OCI-LY7 (cell line): ENCODE data around the gene PNMA8B. TPM values are rescaled to one million over a fixed set of nuclear protein-coding genes. Genes with fewer than 3 reads are reported as not detected.
"Not testable (repeated sequence)": the region's sequence is repeated elsewhere in the genome, so short reads cannot be mapped to it uniquely, and the experiment has no call there.

Experiments used
- BruUV-seq: library from RNA; stranded (reverse); fragments of 400-500 nt; replicated peaks from 2 replicates; lab custom pipeline; 2021; lab: Mats Ljungman, UMichigan
- CTCF ChIA-PET: fragments of 300-600 bp; sonication (Branson Sonifier 250); formaldehyde crosslinking; loops from one replicate; lab custom pipeline; 2022; ENCODE audit warnings: antibody characterized with exemption; ENCODE audit not compliant: unreplicated experiment; lab: Charles Lee
- POLR2A ChIA-PET: fragments of 300-600 bp; sonication (Branson Sonifier 250); formaldehyde crosslinking; loops from one replicate; lab custom pipeline; 2022; ENCODE audit warnings: antibody characterized with exemption; lab: Charles Lee
- DNase-seq: peaks from one replicate; pipeline ENCODE4 v3.0.0-alpha.2; 2015; ENCODE audit warnings: low spot score
- H2AFZ ChIP-seq: fragments of 200-600 bp; sonication (generic), shearing (Covaris generic); 2 replicates; pipeline ENCODE4 v1.6.1; 2014; ENCODE audit warnings: mild to moderate bottlenecking, antibody characterized with exemption, low read length, moderate library complexity
- H3K27ac ChIP-seq: fragments of 200-600 bp; sonication (generic); 2 replicates; pipeline ENCODE4 v1.5.1; 2014; ENCODE audit warnings: mixed run types, low read depth, mild to moderate bottlenecking, moderate library complexity, low read length, inconsistent platforms; ENCODE audit not compliant: poor library complexity, severe bottlenecking
- H3K36me3 ChIP-seq: fragments of 200-600 bp; sonication (generic); 2 replicates; pipeline ENCODE4 v1.6.1; 2014; ENCODE audit warnings: mild to moderate bottlenecking, antibody characterized with exemption, low read length, moderate library complexity, mixed read lengths; ENCODE audit not compliant: insufficient read depth
- H3K4me1 ChIP-seq: fragments of 200-600 bp; sonication (generic); 2 replicates; pipeline ENCODE4 v1.5.1; 2014; ENCODE audit warnings: mild to moderate bottlenecking, low read length; ENCODE audit not compliant: insufficient read depth, poor library complexity, severe bottlenecking
- H3K4me2 ChIP-seq: fragments of 200-600 bp; sonication (generic); 2 replicates; pipeline ENCODE4 v1.6.1; 2014; ENCODE audit warnings: mild to moderate bottlenecking, low read length
- H3K4me3 ChIP-seq: fragments of 200-600 bp; sonication (generic); 2 replicates; pipeline ENCODE4 v1.5.1; 2014; ENCODE audit warnings: mild to moderate bottlenecking, low read depth, low read length; ENCODE audit not compliant: poor library complexity, severe bottlenecking
- H3K79me2 ChIP-seq: fragments of 200-600 bp; sonication (generic); 2 replicates; pipeline ENCODE4 v1.6.1; 2016; ENCODE audit warnings: low read depth, mild to moderate bottlenecking, low read length, moderate library complexity, mixed read lengths; ENCODE audit not compliant: insufficient read depth
- H3K9me2 ChIP-seq: fragments of 200-600 bp; sonication (generic); 2 replicates; pipeline ENCODE4 v1.6.1; 2016; ENCODE audit warnings: mild to moderate bottlenecking, low read length, mixed read lengths; ENCODE audit not compliant: insufficient read depth
- H3K9me3 ChIP-seq: fragments of 200-600 bp; sonication (generic); 2 replicates; pipeline ENCODE4 v1.6.1; 2014; ENCODE audit warnings: mild to moderate bottlenecking, mixed run types, low read length, mixed read lengths
- H4K20me1 ChIP-seq: fragments of 200-600 bp; sonication (generic); 2 replicates; pipeline ENCODE4 v1.6.1; 2014; ENCODE audit warnings: mild to moderate bottlenecking, antibody characterized with exemption, low read length, moderate library complexity, mixed read lengths; ENCODE audit not compliant: insufficient read depth
- CTCF ChIP-seq: fragments of 200-600 bp; sonication (generic); conservative IDR thresholded peaks from 2 replicates; pipeline ENCODE4 v1.5.1; 2014; ENCODE audit warnings: mild to moderate bottlenecking, antibody characterized with exemption, low read length, moderate library complexity, mixed read lengths
- EZH2phosphoT487 ChIP-seq: fragments of 200-600 bp; sonication (generic); IDR thresholded peaks from 2 replicates; pipeline ENCODE4 v1.6.1; 2018; ENCODE audit warnings: low read depth, borderline replicate concordance, mild to moderate bottlenecking, mixed run types, antibody characterized with exemption, low read length, moderate library complexity, mixed read lengths
- intact Hi-C: fragments of 100-400 bp; cut with micrococcal nuclease; formaldehyde crosslinking; loops from one replicate; pipeline ENCODE4 v1.10.0; 2022; ENCODE audit not compliant: unreplicated experiment
- total RNA-seq, 2 experiments: library from RNA; depleted of rRNA in 1 of 2; stranded (reverse); fragments of >200 nt in 1 of 2; shearing (Covaris generic) in 1 of 2; gene quantifications; 2 replicates each; pipeline ENCODE4 v1.2.3, GENCODE V29; 2014 to 2022

The PNMA8B gene
- total RNA-seq, 2 experiments from 2014 or later, result 0.40 to 2.0 TPM

- POLR2A ChIA-PET, result interaction anchor here (0.5 kb wide), 1 partner anchor 52 kb away, joined by 4 read pairs; no protein-coding TSS in a partner anchor
- no peak overlapping the region for H2AFZ ChIP-seq
- no peaks in the 10 kb centered on the region for H3K36me3 ChIP-seq
- no peaks in the 10 kb centered on the region for H3K9me3 ChIP-seq
- TF ChIP-seq EZH2phosphoT487 (no peak), CTCF (no peak)
- H3K79me2 ChIP-seq, result no peaks in the 10 kb centered on the region
- no peak for DNase-seq
- intact Hi-C loops, result loop anchor here (1.0 kb wide), 2 partner anchors 13 to 133 kb away; no protein-coding TSS in a partner anchor
- H3K27ac ChIP-seq, result no peak overlapping the region
- no peak overlapping the region for H3K4me3 ChIP-seq
- H3K4me2 ChIP-seq, result no peak overlapping the region
- no peaks in the 10 kb centered on the region for H4K20me1 ChIP-seq
- CTCF ChIA-PET, result no interaction called here
- BruUV-seq, result no TSS peak
- no peaks in the 10 kb centered on the region for H3K4me1 ChIP-seq
- H3K9me2 ChIP-seq, result no peaks in the 10 kb centered on the region
Observed at GRCh38 chr19:46528601-46529590, 33.2 kb upstream of the PNMA8B start.

GRCh38 chr19:46526801-46527200, 31.1 kb upstream of the PNMA8B start:
- H3K4me3 ChIP-seq, POLR2A ChIA-PET: not testable (repeated sequence)

GRCh38 chr19:46524308-46524707, 28.6 kb upstream of the PNMA8B start:
- ChIA-PET CTCF (interaction anchor here (1.4 kb wide), 1 partner anchor 19 kb away, joined by 3 read pairs; no protein-coding TSS in a partner anchor), POLR2A (no interaction called here)
- H4K20me1 ChIP-seq, result no peaks in the 10 kb centered on the region
- H3K9me3 ChIP-seq, result no peaks in the 10 kb centered on the region
- no peak for DNase-seq
- intact Hi-C loops, result no loop called here
- no peak overlapping the region for H3K27ac ChIP-seq
- BruUV-seq, result no TSS peak
- no peaks in the 10 kb centered on the region for H3K9me2 ChIP-seq
- no peak overlapping the region for H3K4me2 ChIP-seq
- TF ChIP-seq CTCF (no peak), EZH2phosphoT487 (no peak)
- H3K4me3 ChIP-seq, result no peak overlapping the region
- no peak overlapping the region for H2AFZ ChIP-seq
- H3K36me3 ChIP-seq, result no peaks in the 10 kb centered on the region
- no peaks in the 10 kb centered on the region for H3K79me2 ChIP-seq
- peaks cover 26% of the 10 kb centered on the region for H3K4me1 ChIP-seq

More at GRCh38 chr19:46526801-46527200, 31.1 kb upstream of the PNMA8B start:
- H3K9me3 ChIP-seq, H4K20me1 ChIP-seq, H3K79me2 ChIP-seq, DNase-seq, H3K9me2 ChIP-seq, BruUV-seq, H3K36me3 ChIP-seq, H3K4me2 ChIP-seq, intact Hi-C loops, CTCF ChIA-PET, H2AFZ ChIP-seq, H3K27ac ChIP-seq: not testable (repeated sequence)
- peaks cover 11% of the 10 kb centered on the region for H3K4me1 ChIP-seq

GRCh38 chr19:46522988-46523387, 27.3 kb upstream of the PNMA8B start:
- peak overlapping the region; percentile 22; the same call in 1 of the 2 replicates for H3K4me2 ChIP-seq
- intact Hi-C loops, H3K4me3 ChIP-seq, H3K36me3 ChIP-seq, H3K9me3 ChIP-seq, H3K9me2 ChIP-seq, H4K20me1 ChIP-seq, POLR2A ChIA-PET, H3K27ac ChIP-seq, H3K79me2 ChIP-seq, BruUV-seq: not testable (repeated sequence)
- peak; percentile 57 for DNase-seq
- H3K4me1 ChIP-seq, result peaks cover 28% of the 10 kb centered on the region
- peak overlapping the region; percentile 87 for H2AFZ ChIP-seq
- CTCF ChIA-PET, result interaction anchor here (0.5 kb wide), 1 partner anchor 13 kb away, joined by 7 read pairs; no protein-coding TSS in a partner anchor
